Measurements from ENCODE around the gene SCP2. TPM values are rescaled to one million over a fixed set of nuclear protein-coding genes. Genes with fewer than 3 reads are reported as not detected.
"Not testable (repeated sequence)": the region's sequence is repeated elsewhere in the genome, so short reads cannot be mapped to it uniquely, and the experiment has no call there.

SCP2 gene
- total RNA-seq, 6 experiments from 2014 or later, result 207 to 885 (median 634) TPM

- no peaks in the 10 kb centered on the region for H3K9me3 ChIP-seq
- H3K36me3 ChIP-seq, result peaks cover 0 to 86% (median 43%) of the 10 kb centered on the region in 4 donors
- WGBS (ENCODE audit: insufficient coverage, low coverage, low lambda C conversion rate, missing lambda C conversion rate), result 43% methylated on average over 5 of the region's 6 CpGs
- intact Hi-C loops (cut with DNase I), result no loop called here
- no peaks in the 10 kb centered on the region for H3K27me3 ChIP-seq
- TF ChIP-seq POLR2A (IDR thresholded peaks at IDR 0.05), result no peak
- TF ChIP-seq, protein P1, sequence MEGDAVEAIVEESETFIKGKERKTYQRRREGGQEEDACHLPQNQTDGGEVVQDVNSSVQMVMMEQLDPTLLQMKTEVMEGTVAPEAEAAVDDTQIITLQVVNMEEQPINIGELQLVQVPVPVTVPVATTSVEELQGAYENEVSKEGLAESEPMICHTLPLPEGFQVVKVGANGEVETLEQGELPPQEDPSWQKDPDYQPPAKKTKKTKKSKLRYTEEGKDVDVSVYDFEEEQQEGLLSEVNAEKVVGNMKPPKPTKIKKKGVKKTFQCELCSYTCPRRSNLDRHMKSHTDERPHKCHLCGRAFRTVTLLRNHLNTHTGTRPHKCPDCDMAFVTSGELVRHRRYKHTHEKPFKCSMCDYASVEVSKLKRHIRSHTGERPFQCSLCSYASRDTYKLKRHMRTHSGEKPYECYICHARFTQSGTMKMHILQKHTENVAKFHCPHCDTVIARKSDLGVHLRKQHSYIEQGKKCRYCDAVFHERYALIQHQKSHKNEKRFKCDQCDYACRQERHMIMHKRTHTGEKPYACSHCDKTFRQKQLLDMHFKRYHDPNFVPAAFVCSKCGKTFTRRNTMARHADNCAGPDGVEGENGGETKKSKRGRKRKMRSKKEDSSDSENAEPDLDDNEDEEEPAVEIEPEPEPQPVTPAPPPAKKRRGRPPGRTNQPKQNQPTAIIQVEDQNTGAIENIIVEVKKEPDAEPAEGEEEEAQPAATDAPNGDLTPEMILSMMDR (IDR thresholded peaks at IDR 0.05), result no peak
- no peak overlapping the region for H3K27ac ChIP-seq
- peaks cover 0 to 19% (median 5%) of the 10 kb centered on the region in 4 donors for H3K4me1 ChIP-seq
- peak in 3 of 4 donors; percentile 39 to 70 (median 68) for ATAC-seq
- no peak overlapping the region for H3K4me3 ChIP-seq
- no peak for DNase-seq
These were observed 28.3 kb downstream of the SCP2 start for GRCh38 chr1:52955129-52955970.

- no peak for ATAC-seq
- Histone ChIP-seq H3K9me3 (no peaks in the 10 kb centered on the region), H3K27ac (no peak overlapping the region), H3K4me1 (no peaks in the 10 kb centered on the region), H3K4me3 (no peak overlapping the region), H3K36me3 (peaks cover 0 to 95% (median 39%) of the 10 kb centered on the region in 4 donors), H3K27me3 (no peaks in the 10 kb centered on the region)
- intact Hi-C loops (cut with DNase I), result no loop called here
- no peak for DNase-seq
- 63% methylated on average over 2 of the region's 2 CpGs for WGBS (ENCODE audit: insufficient coverage, low coverage, low lambda C conversion rate, missing lambda C conversion rate)
- no peak for TF ChIP-seq POLR2A (IDR thresholded peaks at IDR 0.05)
- TF ChIP-seq, protein P1 (IDR thresholded peaks at IDR 0.05), result no peak
These were observed 36.0 kb downstream of the SCP2 start for GRCh38 chr1:52963101-52963500.

GRCh38 chr1:52967666-52968065, 40.6 kb downstream of the SCP2 start:
- Histone ChIP-seq H3K4me3 (no peak overlapping the region), H3K27ac (no peak overlapping the region), H3K36me3 (peaks cover 0 to 92% (median 30%) of the 10 kb centered on the region in 4 donors), H3K9me3 (no peaks in the 10 kb centered on the region), H3K27me3 (no peaks in the 10 kb centered on the region), H3K4me1 (no peaks in the 10 kb centered on the region)
- intact Hi-C loops (cut with DNase I), result no loop called here
- TF ChIP-seq, protein P1 (IDR thresholded peaks at IDR 0.05), result no peak
- no peak for TF ChIP-seq POLR2A (IDR thresholded peaks at IDR 0.05)
- ATAC-seq (no peak), DNase-seq (no peak)
- 100% methylated on average over 1 of the region's 3 CpGs for WGBS (ENCODE audit: insufficient coverage, low coverage, low lambda C conversion rate, missing lambda C conversion rate)

GRCh38 chr1:52969234-52969633, 42.2 kb downstream of the SCP2 start:
- H3K9me3 ChIP-seq; intact Hi-C loops (cut with DNase I); H3K27ac ChIP-seq; DNase-seq; H3K4me1 ChIP-seq; H3K27me3 ChIP-seq; H3K4me3 ChIP-seq: not testable (repeated sequence)
- H3K36me3 ChIP-seq, result peaks cover 0 to 91% (median 27%) of the 10 kb centered on the region in 4 donors
- ATAC-seq, result peak in 2 of 4 donors; percentile 30
- WGBS (ENCODE audit: insufficient coverage, low coverage, low lambda C conversion rate, missing lambda C conversion rate), result no CpG with 5 or more reads among the region's 2 CpGs

- H3K4me3 ChIP-seq, result no peak overlapping the region
- intact Hi-C loops (cut with DNase I), result no loop called here
- 26% methylated on average over 3 of the region's 3 CpGs for WGBS (ENCODE audit: insufficient coverage, low coverage, low lambda C conversion rate, missing lambda C conversion rate)
- no peaks in the 10 kb centered on the region for H3K27me3 ChIP-seq
- no peak overlapping the region for H3K27ac ChIP-seq
- no peaks in the 10 kb centered on the region for H3K9me3 ChIP-seq
- DNase-seq (no peak), ATAC-seq (peak; percentile 62 to 85 (median 70))
- peaks cover 0 to 91% (median 26%) of the 10 kb centered on the region in 4 donors for H3K36me3 ChIP-seq
- TF ChIP-seq POLR2A (IDR thresholded peaks at IDR 0.05), result no peak
- TF ChIP-seq, protein P1 (IDR thresholded peaks at IDR 0.05), result peak in 2 of 4 donors; percentile 5 to 18
- H3K4me1 ChIP-seq, result no peaks in the 10 kb centered on the region
These were observed 43.1 kb downstream of the SCP2 start for GRCh38 chr1:52970149-52970548.

All from right lobe of liver (tissue), 6 donors.